K562 (cell line): ENCODE data around the gene CD37. TPM values are rescaled to one million over a fixed set of nuclear protein-coding genes. Genes with fewer than 3 reads are reported as not detected.

Source experiments
- ATAC-seq: fragments of 200-7000 bp; cut with Tn5 transposase; 3 replicates; pipeline ENCODE4 v1.9.1; 2020; ENCODE audit warnings: moderate library complexity
- BruUV-seq: library from RNA; stranded (reverse); fragments of 400-500 nt; replicated peaks from 2 replicates; lab custom pipeline; 2021; lab: Mats Ljungman, UMichigan
- CTCF ChIA-PET: fragments of 300-600 bp; formaldehyde crosslinking; extraction: SDS; loops from one replicate; lab custom pipeline; 2021; ENCODE audit warnings: low intra/inter-chr PET ratio; lab: Yijun Ruan, JAX
- POLR2A ChIA-PET: fragments of 300-600, 350-650 bp; sonication (Branson Sonifier 250); formaldehyde crosslinking; extraction: SDS; loops from one replicate; lab custom pipeline; 2021; ENCODE audit warnings: antibody characterized with exemption, inconsistent platforms; lab: Yijun Ruan, JAX
- DNase-seq, 4 experiments: peaks; one replicate each; pipeline versions ENCODE4 v3.0.0 to v3.0.0-alpha.2; 2011 to 2018; ENCODE audit warnings: low spot score in 3 of 4, mixed read lengths in 3 of 4; ENCODE audit errors: extremely low read depth in 1 of 4
- FAIRE-seq: peaks from 2 replicates; lab custom pipeline; 2011; peaks lifted over from hg19 to GRCh38; lab: Jason Lieb, UNC
- H2AFZ ChIP-seq: 2 replicates; pipeline ENCODE4 v1.6.0; 2011; ENCODE audit warnings: low read depth, low read length, control low read depth, inconsistent platforms
- H3K27ac ChIP-seq: fragments of 200-600 bp; 3 replicates; pipeline ENCODE4 v1.8.0; 2011; ENCODE audit warnings: low read depth, mild to moderate bottlenecking, control low read depth, inconsistent platforms, low read length, moderate library complexity, mixed read lengths; ENCODE audit errors: extremely low read depth
- H3K27me3 ChIP-seq, 2 experiments: fragments of 300-600 bp in 1 of 2; 2 replicates in 1 of 2; 3 replicates in 1 of 2; pipeline versions ENCODE4 v1.6.0 to v1.8.0; 2011; ENCODE audit warnings: inconsistent platforms in 2 of 2, low read length in 2 of 2, mild to moderate bottlenecking in 1 of 2, mixed read lengths in 1 of 2, moderate library complexity in 1 of 2; ENCODE audit not compliant: control insufficient read depth in 2 of 2, insufficient read depth in 2 of 2
- H3K36me3 ChIP-seq: fragments of 300-600 bp; 3 replicates; pipeline ENCODE4 v1.8.0; 2011; ENCODE audit warnings: mild to moderate bottlenecking, low read length, inconsistent platforms; ENCODE audit not compliant: control insufficient read depth, insufficient read depth
- H3K4me1 ChIP-seq, 2 experiments: fragments of 200-600 bp in 1 of 2; replicated peaks in 1 of 2; 2 replicates in 1 of 2; 3 replicates in 1 of 2; pipeline versions ENCODE4 v1.5.1 to v1.8.0; 2011; ENCODE audit warnings: inconsistent platforms in 2 of 2, low read length in 2 of 2, mild to moderate bottlenecking in 1 of 2, mixed read lengths in 1 of 2, moderate library complexity in 1 of 2; ENCODE audit not compliant: control insufficient read depth in 2 of 2, insufficient read depth in 2 of 2
- H3K4me2 ChIP-seq: 2 replicates; pipeline ENCODE4 v1.6.1; 2011; ENCODE audit warnings: low read length, control low read depth, inconsistent platforms, mixed read lengths; ENCODE audit not compliant: insufficient read depth
- H3K4me3 ChIP-seq: fragments of 200-600 bp; sonication (generic), shearing (Covaris generic); 2 replicates; pipeline ENCODE4 v1.5.1; 2016; ENCODE audit warnings: control low read depth, inconsistent platforms
- H3K79me2 ChIP-seq: fragments of 200-600 bp; 3 replicates; pipeline ENCODE4 v1.8.0; 2011; ENCODE audit warnings: low read length, inconsistent platforms; ENCODE audit not compliant: control insufficient read depth, insufficient read depth
- H3K9ac ChIP-seq, 2 experiments: 2 replicates each; pipeline versions ENCODE4 v1.6.0 to v1.6.1; 2011; ENCODE audit warnings: low read depth in 2 of 2, low read length in 2 of 2, control low read depth in 1 of 2, inconsistent platforms in 1 of 2, mild to moderate bottlenecking in 1 of 2, mixed read lengths in 1 of 2; ENCODE audit not compliant: insufficient read depth in 1 of 2
- H3K9me1 ChIP-seq: one replicate; pipeline ENCODE4 v1.6.0; 2011; ENCODE audit warnings: inconsistent platforms, mild to moderate bottlenecking, low read length, moderate library complexity; ENCODE audit not compliant: control insufficient read depth, insufficient read depth
- H3K9me3 ChIP-seq: replicated peaks from 2 replicates; pipeline ENCODE4 v1.5.1; 2011; ENCODE audit warnings: low read depth, low read length, inconsistent platforms; ENCODE audit not compliant: control insufficient read depth, insufficient read depth
- H4K20me1 ChIP-seq: replicated peaks from 2 replicates; pipeline ENCODE4 v1.6.1; 2011; ENCODE audit warnings: low read length, inconsistent platforms, mixed read lengths; ENCODE audit not compliant: control insufficient read depth, insufficient read depth
- ARNT ChIP-seq, 2 experiments: fragments of 450-650 bp; IDR thresholded peaks; 2 replicates each; pipeline ENCODE4 v1.6.1; 2016; ENCODE audit warnings: mild to moderate bottlenecking in 1 of 2
- RFX1 ChIP-seq: fragments of 450-650 bp; IDR thresholded peaks from 2 replicates; pipeline ENCODE4 v1.6.1; 2016; ENCODE audit warnings: mild to moderate bottlenecking, moderate library complexity
- U2AF2 ChIP-seq: fragments of 200-400 bp; formaldehyde crosslinking; optimal IDR thresholded peaks from 2 replicates; pipeline ENCODE3; 2017; ENCODE audit warnings: low read depth, mild to moderate bottlenecking, low read length
- whole genome bisulfite sequencing: fragments of 100-300 bp; shearing (Covaris generic); methylation state at CpG from one replicate; pipeline ENCODE4 v1.1.6; 2016; ENCODE audit warnings: low coverage, mixed read lengths; ENCODE audit not compliant: insufficient coverage; ENCODE audit errors: missing lambda C conversion rate; 5-methylcytosine and 5-hydroxymethylcytosine counted together
- in situ Hi-C: fragments of 300-500 bp; cut with MboI; formaldehyde crosslinking; loops from 4 replicates; pipeline ENCODE4 v1.15.0; 2018; ENCODE audit warnings: inconsistent platforms, mixed read lengths
- intact Hi-C: fragments of 100-400 bp; cut with micrococcal nuclease; formaldehyde crosslinking; loops from 2 replicates; pipeline ENCODE4 v1.14.2; 2022
- polyA plus RNA-seq, 8 experiments: library from polyadenylated mRNA; depleted of rRNA in 4 of 8; stranded (reverse) in 5 of 8; unstranded in 3 of 8; fragments of >200 nt; fragmentation: Nextera tagmentation in 2 of 8; fragmentation: Illumina TruSeq in 1 of 8; extraction: Ambion mirVana in 2 of 8; extraction: Trizol in 1 of 8; gene quantifications; 2 replicates each; pipeline versions ENCODE4 v1.2.1 to v1.2.3, GENCODE V29; 2011 to 2014; ENCODE audit warnings: inconsistent platforms in 1 of 8, missing spikeins in 1 of 8
- total RNA-seq, 7 experiments: library from RNA; depleted of rRNA in 6 of 7; stranded (reverse); fragments of >200 nt in 6 of 7; fragmentation: Illumina TruSeq in 2 of 7; extraction: Trizol in 2 of 7; gene quantifications; 2 replicates each; pipeline versions ENCODE4 v1.2.1 to v1.2.3, GENCODE V29; 2011 to 2021; ENCODE audit warnings: low replicate concordance in 1 of 7
- TF ChIP-seq, protein P1 (sequence below), 2 experiments: fragments of 450-650 bp in 1 of 2; IDR thresholded peaks; 2 replicates each; pipeline ENCODE4 v1.6.1; 2011 to 2017; ENCODE audit warnings: low read depth in 2 of 2, antibody characterized with exemption in 1 of 2, borderline replicate concordance in 1 of 2, low read length in 1 of 2, mild to moderate bottlenecking in 1 of 2, mixed read lengths in 1 of 2; ENCODE audit not compliant: control insufficient read depth in 1 of 2
- TF ChIP-seq, protein P2 (sequence below): fragments of 250-450 bp; sonication (Bioruptor Pico); IDR thresholded peaks from 2 replicates; pipeline ENCODE4 v1.5.0; 2022; ENCODE audit warnings: mild to moderate bottlenecking
- TF ChIP-seq, protein P3 (sequence below): sonication (generic); formaldehyde crosslinking; IDR thresholded peaks from 2 replicates; pipeline ENCODE4 v1.8.0; 2023; ENCODE audit warnings: mild to moderate bottlenecking, missing genetic modification reagents
- TF ChIP-seq, protein P4 (sequence below), 2 experiments: fragments of 450-650 bp; IDR thresholded peaks; 2 replicates each; pipeline ENCODE4 v1.6.1; 2016
- TF ChIP-seq, protein P5 (sequence below): fragments of 250-450 bp; sonication (Bioruptor Pico); IDR thresholded peaks from 2 replicates; pipeline ENCODE4 v1.5.0; 2021
- TF ChIP-seq, protein P6 (sequence below), 2 experiments: IDR thresholded peaks in 1 of 2; conservative IDR thresholded peaks in 1 of 2; 2 replicates each; pipeline ENCODE4 v1.6.1; 2016; ENCODE audit warnings: low read depth in 2 of 2, mild to moderate bottlenecking in 1 of 2, missing compliant biosample characterization in 1 of 2, missing genetic modification characterization in 1 of 2, moderate library complexity in 1 of 2

Gene CD37
- total and polyA plus RNA-seq, 9 of the 15 experiments (the other 6 are each of a cell fraction or from before 2014, with no cell fraction given), result 2.5 to 19.0 (median 7.4) TPM

DNA sequence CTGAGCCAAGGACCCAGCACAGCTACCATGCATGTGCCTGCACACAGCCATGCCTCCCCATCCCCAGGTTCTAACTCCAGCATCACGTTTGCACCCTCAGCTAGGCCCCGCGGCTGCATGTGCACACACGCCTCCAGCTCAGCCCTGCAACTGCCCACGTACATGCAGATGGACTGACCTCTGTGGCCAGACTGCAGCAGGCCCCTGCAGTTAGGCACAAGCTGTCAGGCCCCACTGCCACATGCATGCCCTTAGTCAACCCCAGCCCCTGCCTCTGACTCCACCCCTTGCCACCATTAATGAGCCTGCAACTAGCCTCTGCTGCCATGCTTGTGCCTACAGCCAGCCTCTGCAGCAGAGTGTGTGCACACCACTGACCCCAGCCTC lies 33.3 kb upstream of the CD37 start:
- Histone ChIP-seq H3K4me3 (no peak overlapping the region), H4K20me1 (no peaks in the 10 kb centered on the region), H3K4me1 (peaks cover 2 to 5% of the 10 kb centered on the region in 2 experiments; a peak in 1 of 5 replicates), H3K27me3 (peaks cover under 1 to 3% of the 10 kb centered on the region in 2 experiments; a peak in 2 of 5 replicates), H3K9me1 (no peaks in the 10 kb centered on the region), H3K27ac (no peak overlapping the region), H3K36me3 (no peaks in the 10 kb centered on the region), H2AFZ (no peak overlapping the region), H3K9ac (peak overlapping the region in 1 of 2 experiments; percentile 29; a peak in 2 of 4 replicates), H3K9me3 (no peaks in the 10 kb centered on the region), H3K4me2 (no peak overlapping the region), H3K79me2 (no peaks in the 10 kb centered on the region)
- no TSS peak for BruUV-seq
- ATAC-seq (no peak), DNase-seq (no peak), FAIRE-seq (no peak)
- in situ Hi-C loops (no loop called here), intact Hi-C loops (loop anchor here (5.0 to 10.0 kb wide), 2 partner anchors 35 to 77 kb away; no protein-coding TSS in a partner anchor)
- ChIA-PET POLR2A (no interaction called here), CTCF (interaction anchor here (0.7 kb wide), 1 partner anchor 76 kb away, joined by 4 read pairs; no protein-coding TSS in a partner anchor)
- 12% methylated on average over 5 of the region's 5 CpGs for WGBS
- TF ChIP-seq, protein P1, sequence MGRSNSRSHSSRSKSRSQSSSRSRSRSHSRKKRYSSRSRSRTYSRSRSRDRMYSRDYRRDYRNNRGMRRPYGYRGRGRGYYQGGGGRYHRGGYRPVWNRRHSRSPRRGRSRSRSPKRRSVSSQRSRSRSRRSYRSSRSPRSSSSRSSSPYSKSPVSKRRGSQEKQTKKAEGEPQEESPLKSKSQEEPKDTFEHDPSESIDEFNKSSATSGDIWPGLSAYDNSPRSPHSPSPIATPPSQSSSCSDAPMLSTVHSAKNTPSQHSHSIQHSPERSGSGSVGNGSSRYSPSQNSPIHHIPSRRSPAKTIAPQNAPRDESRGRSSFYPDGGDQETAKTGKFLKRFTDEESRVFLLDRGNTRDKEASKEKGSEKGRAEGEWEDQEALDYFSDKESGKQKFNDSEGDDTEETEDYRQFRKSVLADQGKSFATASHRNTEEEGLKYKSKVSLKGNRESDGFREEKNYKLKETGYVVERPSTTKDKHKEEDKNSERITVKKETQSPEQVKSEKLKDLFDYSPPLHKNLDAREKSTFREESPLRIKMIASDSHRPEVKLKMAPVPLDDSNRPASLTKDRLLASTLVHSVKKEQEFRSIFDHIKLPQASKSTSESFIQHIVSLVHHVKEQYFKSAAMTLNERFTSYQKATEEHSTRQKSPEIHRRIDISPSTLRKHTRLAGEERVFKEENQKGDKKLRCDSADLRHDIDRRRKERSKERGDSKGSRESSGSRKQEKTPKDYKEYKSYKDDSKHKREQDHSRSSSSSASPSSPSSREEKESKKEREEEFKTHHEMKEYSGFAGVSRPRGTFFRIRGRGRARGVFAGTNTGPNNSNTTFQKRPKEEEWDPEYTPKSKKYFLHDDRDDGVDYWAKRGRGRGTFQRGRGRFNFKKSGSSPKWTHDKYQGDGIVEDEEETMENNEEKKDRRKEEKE (IDR thresholded peaks at IDR 0.05; ENCODE audit: borderline replicate concordance in 1 of 2, control insufficient read depth in 1 of 2, low read depth in 2 of 2, low read length in 1 of 2), result no peak
- no peak for TF ChIP-seq ARNT (IDR thresholded peaks at IDR 0.05)
- TF ChIP-seq, protein P2, sequence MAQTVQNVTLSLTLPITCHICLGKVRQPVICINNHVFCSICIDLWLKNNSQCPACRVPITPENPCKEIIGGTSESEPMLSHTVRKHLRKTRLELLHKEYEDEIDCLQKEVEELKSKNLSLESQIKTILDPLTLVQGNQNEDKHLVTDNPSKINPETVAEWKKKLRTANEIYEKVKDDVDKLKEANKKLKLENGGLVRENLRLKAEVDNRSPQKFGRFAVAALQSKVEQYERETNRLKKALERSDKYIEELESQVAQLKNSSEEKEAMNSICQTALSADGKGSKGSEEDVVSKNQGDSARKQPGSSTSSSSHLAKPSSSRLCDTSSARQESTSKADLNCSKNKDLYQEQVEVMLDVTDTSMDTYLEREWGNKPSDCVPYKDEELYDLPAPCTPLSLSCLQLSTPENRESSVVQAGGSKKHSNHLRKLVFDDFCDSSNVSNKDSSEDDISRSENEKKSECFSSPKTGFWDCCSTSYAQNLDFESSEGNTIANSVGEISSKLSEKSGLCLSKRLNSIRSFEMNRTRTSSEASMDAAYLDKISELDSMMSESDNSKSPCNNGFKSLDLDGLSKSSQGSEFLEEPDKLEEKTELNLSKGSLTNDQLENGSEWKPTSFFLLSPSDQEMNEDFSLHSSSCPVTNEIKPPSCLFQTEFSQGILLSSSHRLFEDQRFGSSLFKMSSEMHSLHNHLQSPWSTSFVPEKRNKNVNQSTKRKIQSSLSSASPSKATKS, result no peak
- TF ChIP-seq, protein P3, sequence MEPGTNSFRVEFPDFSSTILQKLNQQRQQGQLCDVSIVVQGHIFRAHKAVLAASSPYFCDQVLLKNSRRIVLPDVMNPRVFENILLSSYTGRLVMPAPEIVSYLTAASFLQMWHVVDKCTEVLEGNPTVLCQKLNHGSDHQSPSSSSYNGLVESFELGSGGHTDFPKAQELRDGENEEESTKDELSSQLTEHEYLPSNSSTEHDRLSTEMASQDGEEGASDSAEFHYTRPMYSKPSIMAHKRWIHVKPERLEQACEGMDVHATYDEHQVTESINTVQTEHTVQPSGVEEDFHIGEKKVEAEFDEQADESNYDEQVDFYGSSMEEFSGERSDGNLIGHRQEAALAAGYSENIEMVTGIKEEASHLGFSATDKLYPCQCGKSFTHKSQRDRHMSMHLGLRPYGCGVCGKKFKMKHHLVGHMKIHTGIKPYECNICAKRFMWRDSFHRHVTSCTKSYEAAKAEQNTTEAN (CRISPR knock-in tag), result no peak
- TF ChIP-seq RFX1, result no peak
- TF ChIP-seq, protein P4, sequence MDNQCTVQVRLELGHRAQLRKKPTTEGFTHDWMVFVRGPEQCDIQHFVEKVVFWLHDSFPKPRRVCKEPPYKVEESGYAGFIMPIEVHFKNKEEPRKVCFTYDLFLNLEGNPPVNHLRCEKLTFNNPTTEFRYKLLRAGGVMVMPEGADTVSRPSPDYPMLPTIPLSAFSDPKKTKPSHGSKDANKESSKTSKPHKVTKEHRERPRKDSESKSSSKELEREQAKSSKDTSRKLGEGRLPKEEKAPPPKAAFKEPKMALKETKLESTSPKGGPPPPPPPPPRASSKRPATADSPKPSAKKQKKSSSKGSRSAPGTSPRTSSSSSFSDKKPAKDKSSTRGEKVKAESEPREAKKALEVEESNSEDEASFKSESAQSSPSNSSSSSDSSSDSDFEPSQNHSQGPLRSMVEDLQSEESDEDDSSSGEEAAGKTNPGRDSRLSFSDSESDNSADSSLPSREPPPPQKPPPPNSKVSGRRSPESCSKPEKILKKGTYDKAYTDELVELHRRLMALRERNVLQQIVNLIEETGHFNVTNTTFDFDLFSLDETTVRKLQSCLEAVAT (IDR thresholded peaks at IDR 0.05), result no peak
- TF ChIP-seq, protein P5, sequence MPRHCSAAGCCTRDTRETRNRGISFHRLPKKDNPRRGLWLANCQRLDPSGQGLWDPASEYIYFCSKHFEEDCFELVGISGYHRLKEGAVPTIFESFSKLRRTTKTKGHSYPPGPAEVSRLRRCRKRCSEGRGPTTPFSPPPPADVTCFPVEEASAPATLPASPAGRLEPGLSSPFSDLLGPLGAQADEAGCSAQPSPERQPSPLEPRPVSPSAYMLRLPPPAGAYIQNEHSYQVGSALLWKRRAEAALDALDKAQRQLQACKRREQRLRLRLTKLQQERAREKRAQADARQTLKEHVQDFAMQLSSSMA, result no peak
- TF ChIP-seq, protein P6, sequence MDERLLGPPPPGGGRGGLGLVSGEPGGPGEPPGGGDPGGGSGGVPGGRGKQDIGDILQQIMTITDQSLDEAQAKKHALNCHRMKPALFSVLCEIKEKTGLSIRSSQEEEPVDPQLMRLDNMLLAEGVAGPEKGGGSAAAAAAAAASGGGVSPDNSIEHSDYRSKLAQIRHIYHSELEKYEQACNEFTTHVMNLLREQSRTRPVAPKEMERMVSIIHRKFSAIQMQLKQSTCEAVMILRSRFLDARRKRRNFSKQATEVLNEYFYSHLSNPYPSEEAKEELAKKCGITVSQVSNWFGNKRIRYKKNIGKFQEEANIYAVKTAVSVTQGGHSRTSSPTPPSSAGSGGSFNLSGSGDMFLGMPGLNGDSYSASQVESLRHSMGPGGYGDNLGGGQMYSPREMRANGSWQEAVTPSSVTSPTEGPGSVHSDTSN (CRISPR knock-in tag; IDR thresholded peaks at IDR 0.05; ENCODE audit: low read depth), result no peak
- TF ChIP-seq, protein P6 (tag; conservative IDR thresholded peaks at IDR 0.05; ENCODE audit: low read depth), result no peak
- TF ChIP-seq U2AF2, result no peak
